Measurements from ENCODE around the gene MTA3.

- TF ChIP-seq CTCF (conservative IDR thresholded peaks at IDR 0.05; ENCODE audit: low read length) (no peak), EZH2phosphoT487 (IDR thresholded peaks at IDR 0.05; ENCODE audit: borderline replicate concordance) (no peak)
These were observed 33.9 kb downstream of the MTA3 start for GRCh38 chr2:42602218-42602875.

Data from Loucy (cell line).